Fibroblast of lung (primary cell): ENCODE data around the gene CBFA2T2.
"Not testable (repeated sequence)": the region's sequence is repeated elsewhere in the genome, so short reads cannot be mapped to it uniquely, and the experiment has no call there.

Source experiments
- CTCF ChIP-seq, 2 donors: IDR thresholded peaks in 1 of 2; conservative IDR thresholded peaks in 1 of 2; 1 replicate in 1 of 2; 2 replicates in 1 of 2; pipeline ENCODE4 v1.5.1; 2011 to 2012; ENCODE audit warnings: low read length in 2 of 2, control low read depth in 1 of 2, inconsistent platforms in 1 of 2, low read depth in 1 of 2, mild to moderate bottlenecking in 1 of 2
- EZH2 ChIP-seq: IDR thresholded peaks from 2 replicates; pipeline ENCODE4 v1.5.1; 2012; ENCODE audit warnings: low read length, control low read depth, mild to moderate bottlenecking; ENCODE audit errors: missing control alignments

DNA sequence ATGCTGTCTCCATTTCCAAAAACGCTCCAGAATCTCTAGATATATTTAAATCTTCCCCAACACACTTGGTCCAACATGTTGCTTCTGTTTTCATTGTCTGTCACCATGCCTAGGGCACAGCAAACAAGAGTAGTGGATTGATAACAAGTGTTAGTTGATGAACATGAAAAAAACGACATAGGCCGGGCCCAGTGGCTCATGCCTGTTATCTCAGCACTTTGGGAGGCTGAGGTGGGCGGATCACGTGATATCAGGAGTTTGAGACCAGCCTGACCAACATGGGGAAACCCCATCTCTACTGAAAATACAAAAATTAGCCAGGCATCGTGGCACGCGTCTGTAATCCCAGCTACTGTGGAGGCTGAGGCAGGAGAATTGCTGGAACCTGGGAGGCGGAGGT, 102.0 kb downstream of the CBFA2T2 start:
- not testable (repeated sequence) for TF ChIP-seq CTCF (conservative IDR thresholded peaks at IDR 0.05 in 1 of 2, IDR thresholded peaks at IDR 0.05 in 1 of 2; ENCODE audit: low read depth in 1 of 2, low read length in 2 of 2); EZH2
